Measurements from ENCODE around the gene DSG2.

Gene DSG2

GRCh38 chr18:31489311-31489710 is 8.7 kb upstream of the DSG2 start:
- no peak for TF ChIP-seq SNAI2 (CRISPR knock-in tag; IDR thresholded peaks at IDR 0.05)
- ATAC-seq = no peak

GRCh38 chr18:31490387-31490786 is 7.6 kb upstream of the DSG2 start:
- ATAC-seq = no peak
- TF ChIP-seq ZNF70 (CRISPR knock-in tag; IDR thresholded peaks at IDR 0.05) (no peak), ZFP30 (CRISPR knock-in tag; IDR thresholded peaks at IDR 0.05) (no peak), ISL1 (CRISPR knock-in tag; IDR thresholded peaks at IDR 0.05) (no peak), ARNTL (CRISPR knock-in tag; IDR thresholded peaks at IDR 0.05; ENCODE audit: borderline replicate concordance, low read depth) (no peak)

GRCh38 chr18:31490833-31491232 is 7.1 kb upstream of the DSG2 start:
- TF ChIP-seq CSDC2 (CRISPR knock-in tag; IDR thresholded peaks at IDR 0.05) (no peak), ZC3H10 (CRISPR knock-in tag; IDR thresholded peaks at IDR 0.05) (no peak), BACH2 (CRISPR knock-in tag; IDR thresholded peaks at IDR 0.05; ENCODE audit: borderline replicate concordance) (no peak), ZNF565 (CRISPR knock-in tag; conservative IDR thresholded peaks at IDR 0.05; ENCODE audit: low read depth) (no peak), ARNTL (CRISPR knock-in tag; IDR thresholded peaks at IDR 0.05; ENCODE audit: borderline replicate concordance, low read depth) (no peak), CSRNP3 (CRISPR knock-in tag; IDR thresholded peaks at IDR 0.05) (no peak), ZNF70 (CRISPR knock-in tag; IDR thresholded peaks at IDR 0.05) (no peak), RARB (CRISPR knock-in tag; IDR thresholded peaks at IDR 0.05) (no peak), OSR1 (CRISPR knock-in tag; IDR thresholded peaks at IDR 0.05) (no peak), TOX (CRISPR knock-in tag; IDR thresholded peaks at IDR 0.05; ENCODE audit: borderline replicate concordance) (no peak), ZFP30 (CRISPR knock-in tag; IDR thresholded peaks at IDR 0.05) (no peak), ESRRG (CRISPR knock-in tag; IDR thresholded peaks at IDR 0.05) (no peak), CREB5 (CRISPR knock-in tag; IDR thresholded peaks at IDR 0.05; ENCODE audit: low read depth) (no peak), SNAI2 (CRISPR knock-in tag; IDR thresholded peaks at IDR 0.05) (no peak), TCF4 (CRISPR knock-in tag; IDR thresholded peaks at IDR 0.05; ENCODE audit: borderline replicate concordance) (no peak)
- ATAC-seq = no peak

- TF ChIP-seq RARB (CRISPR knock-in tag; IDR thresholded peaks at IDR 0.05) = no peak
- no peak for TF ChIP-seq ZFP3 (CRISPR knock-in tag; IDR thresholded peaks at IDR 0.05)
- no peak for TF ChIP-seq ZNF565 (CRISPR knock-in tag; conservative IDR thresholded peaks at IDR 0.05; ENCODE audit: low read depth)
- TF ChIP-seq TSHZ2 (CRISPR knock-in tag; IDR thresholded peaks at IDR 0.05) = no peak
- no peak for TF ChIP-seq ZNF8 (CRISPR knock-in tag; IDR thresholded peaks at IDR 0.05)
- TF ChIP-seq ZNF70 (CRISPR knock-in tag; IDR thresholded peaks at IDR 0.05) = no peak
- no peak for TF ChIP-seq ARNTL (CRISPR knock-in tag; IDR thresholded peaks at IDR 0.05; ENCODE audit: borderline replicate concordance, low read depth)
- no peak for TF ChIP-seq ESRRG (CRISPR knock-in tag; IDR thresholded peaks at IDR 0.05)
- TF ChIP-seq ISL1 (CRISPR knock-in tag; IDR thresholded peaks at IDR 0.05) = no peak
- TF ChIP-seq BACH2 (CRISPR knock-in tag; IDR thresholded peaks at IDR 0.05; ENCODE audit: borderline replicate concordance) = no peak
- TF ChIP-seq TCF4 (CRISPR knock-in tag; IDR thresholded peaks at IDR 0.05; ENCODE audit: borderline replicate concordance) = no peak
- no peak for TF ChIP-seq ZC3H10 (CRISPR knock-in tag; IDR thresholded peaks at IDR 0.05)
- TF ChIP-seq CSDC2 (CRISPR knock-in tag; IDR thresholded peaks at IDR 0.05) = no peak
- TF ChIP-seq PATZ1 (CRISPR knock-in tag; IDR thresholded peaks at IDR 0.05; ENCODE audit: borderline replicate concordance) = no peak
- TF ChIP-seq POU6F1 (CRISPR knock-in tag; IDR thresholded peaks at IDR 0.05; ENCODE audit: borderline replicate concordance, low read depth) = no peak
- TF ChIP-seq CSRNP3 (CRISPR knock-in tag; IDR thresholded peaks at IDR 0.05) = no peak
- no peak for TF ChIP-seq SNAI2 (CRISPR knock-in tag; IDR thresholded peaks at IDR 0.05)
- no peak for TF ChIP-seq ZFP30 (CRISPR knock-in tag; IDR thresholded peaks at IDR 0.05)
- no peak for TF ChIP-seq PPARA (CRISPR knock-in tag; IDR thresholded peaks at IDR 0.05; ENCODE audit: borderline replicate concordance)
- ATAC-seq = no peak
Observed at GRCh38 chr18:31491586-31491985, 6.4 kb upstream of the DSG2 start.
